ENCODE results near the gene FGF19. TPM values are rescaled to one million over a fixed set of nuclear protein-coding genes. Genes with fewer than 3 reads are reported as not detected.

Gene FGF19
- total RNA-seq, 1 donor from 2014 or later, result 3.5 TPM

DNA sequence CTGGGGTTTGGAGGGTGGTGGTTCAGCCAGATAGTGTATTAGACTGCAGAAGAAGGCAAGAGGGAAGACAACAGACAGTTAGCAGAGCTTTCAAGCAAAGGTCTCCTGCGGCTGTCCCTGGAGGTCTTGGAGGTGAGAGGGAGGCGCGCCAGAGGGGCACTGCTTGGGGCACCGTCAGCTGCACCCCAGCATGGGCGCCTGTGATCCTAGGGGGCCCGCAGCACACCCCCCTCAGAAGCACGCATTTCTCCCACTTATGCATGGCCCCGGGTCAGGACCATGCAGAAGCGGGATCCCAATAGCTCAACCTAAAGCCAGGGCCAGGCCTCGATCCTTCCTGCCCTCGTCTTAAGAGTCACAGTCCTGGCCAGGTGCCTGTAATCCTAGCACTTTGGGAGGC lies 44.8 kb upstream of the FGF19 start:
- Mint-ChIP-seq H3K9me3 (no peaks in the 10 kb centered on the region), H3K4me1 (ENCODE audit: unreplicated experiment) (peaks cover 9% of the 10 kb centered on the region), H3K36me3 (no peaks in the 10 kb centered on the region), H3K27me3 (peaks cover 9% of the 10 kb centered on the region), H3K27ac (no peak overlapping the region), H3K4me3 (no peak overlapping the region)
- DNase-seq (ENCODE audit: extremely low spot score, unreplicated experiment), result no peak
- no peak for TF ChIP-seq CTCF (conservative IDR thresholded peaks at IDR 0.05)

DNA sequence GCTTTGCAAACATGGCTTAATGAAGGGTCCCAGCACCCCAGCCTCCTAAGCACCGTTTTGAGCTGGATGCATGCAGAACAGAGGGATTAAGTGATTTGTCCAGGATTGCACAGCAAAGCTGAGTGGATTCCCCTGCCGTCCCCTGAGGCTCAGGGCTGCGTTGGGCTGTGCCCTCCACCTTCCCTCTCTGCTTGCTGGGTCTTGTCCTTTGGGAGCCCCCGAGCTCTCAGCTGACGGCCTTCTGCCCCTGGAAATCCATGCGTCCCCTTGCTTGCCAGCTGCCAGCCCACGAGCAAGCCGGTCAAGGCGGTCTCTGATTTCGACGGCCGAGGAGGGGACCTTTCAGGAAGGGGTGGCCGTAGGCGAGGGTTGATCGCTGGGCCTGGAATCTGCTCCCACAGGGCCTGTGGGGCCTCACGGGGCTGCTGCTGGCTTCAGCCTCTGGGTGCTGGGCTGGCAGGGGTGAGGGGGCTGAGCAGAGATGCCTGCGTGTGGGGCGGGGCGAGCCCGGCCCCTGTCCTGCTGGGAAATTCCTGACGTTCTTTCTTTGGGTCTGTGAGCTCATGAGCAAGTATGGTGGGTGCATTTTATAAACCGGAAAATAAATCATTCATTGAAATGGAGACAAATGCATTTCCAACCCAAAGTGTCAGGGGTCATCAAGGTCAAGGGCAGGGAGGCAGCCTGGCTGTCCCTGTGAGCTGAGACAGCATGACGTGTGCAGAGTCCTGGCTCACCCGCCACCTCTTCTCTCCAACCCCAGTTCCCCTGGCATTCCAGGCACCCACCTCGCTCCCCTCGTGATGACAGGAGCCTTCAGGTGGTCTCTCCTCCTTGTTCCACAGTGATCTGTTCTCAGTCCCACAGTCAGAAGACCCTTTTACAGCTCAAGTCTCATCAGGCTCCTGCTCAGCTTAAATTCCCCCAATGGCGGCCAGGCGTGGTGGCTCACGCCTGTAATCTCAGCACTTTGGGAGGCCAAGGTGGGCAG lies 43.2 kb upstream of the FGF19 start:
- Mint-ChIP-seq H3K4me3 (no peak overlapping the region), H3K4me1 (ENCODE audit: unreplicated experiment) (peaks cover 9% of the 10 kb centered on the region), H3K9me3 (no peaks in the 10 kb centered on the region), H3K27me3 (peaks cover 9% of the 10 kb centered on the region), H3K36me3 (no peaks in the 10 kb centered on the region), H3K27ac (no peak overlapping the region)
- no peak for DNase-seq (ENCODE audit: extremely low spot score, unreplicated experiment)
- no peak for TF ChIP-seq CTCF (conservative IDR thresholded peaks at IDR 0.05)

DNA sequence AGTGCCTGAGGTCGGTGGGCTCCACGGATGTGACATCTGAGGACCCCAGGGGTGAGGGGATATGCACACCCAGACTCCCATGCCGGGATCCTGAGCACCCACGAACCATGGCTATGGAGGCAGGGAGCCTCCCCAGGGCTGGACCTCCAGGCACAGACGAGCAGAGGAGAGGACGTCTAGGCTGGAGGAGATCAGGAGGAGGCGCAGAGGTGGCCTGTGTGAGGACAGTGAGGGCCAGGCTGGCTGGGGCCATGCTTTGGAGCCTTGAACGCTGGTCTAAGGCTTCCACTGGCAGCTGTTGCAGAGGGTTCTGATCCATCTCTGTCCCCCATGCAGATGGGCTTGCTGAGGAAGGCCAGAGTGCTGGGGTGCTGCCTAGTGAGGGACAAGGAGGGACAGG lies 42.3 kb upstream of the FGF19 start:
- H3K4me1 Mint-ChIP-seq (ENCODE audit: unreplicated experiment), result peaks cover 9% of the 10 kb centered on the region
- TF ChIP-seq CTCF (conservative IDR thresholded peaks at IDR 0.05), result no peak
- H3K4me3 Mint-ChIP-seq, result no peak overlapping the region
- peaks cover 11% of the 10 kb centered on the region for H3K27me3 Mint-ChIP-seq
- no peaks in the 10 kb centered on the region for H3K9me3 Mint-ChIP-seq
- no peak for DNase-seq (ENCODE audit: extremely low spot score, unreplicated experiment)
- H3K27ac Mint-ChIP-seq, result peak overlapping the region; percentile 21
- no peaks in the 10 kb centered on the region for H3K36me3 Mint-ChIP-seq

- no peaks in the 10 kb centered on the region for H3K36me3 Mint-ChIP-seq
- peaks cover 12% of the 10 kb centered on the region for H3K27me3 Mint-ChIP-seq
- no peak for TF ChIP-seq CTCF (conservative IDR thresholded peaks at IDR 0.05)
- no peak overlapping the region for H3K4me3 Mint-ChIP-seq
- DNase-seq (ENCODE audit: extremely low spot score, unreplicated experiment), result no peak
- peaks cover 9% of the 10 kb centered on the region for H3K4me1 Mint-ChIP-seq (ENCODE audit: unreplicated experiment)
- no peak overlapping the region for H3K27ac Mint-ChIP-seq
- no peaks in the 10 kb centered on the region for H3K9me3 Mint-ChIP-seq
These were observed 41.4 kb upstream of the FGF19 start for GRCh38 chr11:69745201-69745600.

GRCh38 chr11:69744435-69744834 lies 40.6 kb upstream of the FGF19 start:
- peaks cover 9% of the 10 kb centered on the region for H3K4me1 Mint-ChIP-seq (ENCODE audit: unreplicated experiment)
- H3K4me3 Mint-ChIP-seq, result no peak overlapping the region
- H3K27me3 Mint-ChIP-seq, result peaks cover 12% of the 10 kb centered on the region
- no peak overlapping the region for H3K27ac Mint-ChIP-seq
- H3K9me3 Mint-ChIP-seq, result no peaks in the 10 kb centered on the region
- no peak for DNase-seq (ENCODE audit: extremely low spot score, unreplicated experiment)
- no peak for TF ChIP-seq CTCF (conservative IDR thresholded peaks at IDR 0.05)
- no peaks in the 10 kb centered on the region for H3K36me3 Mint-ChIP-seq
